Keratinocyte (primary cell): ENCODE results near the gene OTUD4. TPM values are rescaled to one million over a fixed set of nuclear protein-coding genes. Genes with fewer than 3 reads are reported as not detected.

ENCODE experiments used
- DNase-seq: peaks from one replicate; pipeline ENCODE4 v3.0.0-alpha.2; 2011; ENCODE audit warnings: low read depth, missing footprints, low spot score
- FAIRE-seq: peaks from 2 replicates; lab custom pipeline; 2011; peaks lifted over from hg19 to GRCh38; lab: Jason Lieb, UNC
- H2AFZ ChIP-seq: 2 replicates; pipeline ENCODE4 v1.6.0; 2012; ENCODE audit warnings: low read length, control low read depth, inconsistent platforms; ENCODE audit not compliant: control insufficient read depth
- H3K27ac ChIP-seq: 2 replicates; pipeline ENCODE4 v1.5.1; 2011; ENCODE audit warnings: low read length; ENCODE audit not compliant: control insufficient read depth, insufficient read depth
- H3K27me3 ChIP-seq: 3 replicates; pipeline ENCODE4 v1.6.0; 2011; ENCODE audit warnings: low read length; ENCODE audit not compliant: control insufficient read depth, insufficient read depth; ENCODE audit errors: extremely low read depth
- H3K36me3 ChIP-seq, 2 experiments: 2 replicates in 1 of 2; 3 replicates in 1 of 2; pipeline ENCODE4 v1.5.1; 2011; ENCODE audit warnings: low read length in 2 of 2, mild to moderate bottlenecking in 1 of 2; ENCODE audit not compliant: control insufficient read depth in 2 of 2, insufficient read depth in 2 of 2; ENCODE audit errors: extremely low read depth in 1 of 2
- H3K4me1 ChIP-seq: 3 replicates; pipeline ENCODE4 v1.5.1; 2011; ENCODE audit warnings: low read length; ENCODE audit not compliant: control insufficient read depth, insufficient read depth; ENCODE audit errors: extremely low read depth
- H3K4me2 ChIP-seq: 3 replicates; pipeline ENCODE4 v1.6.0; 2011; ENCODE audit warnings: low read depth, low read length; ENCODE audit not compliant: control insufficient read depth, insufficient read depth; ENCODE audit errors: extremely low read depth
- H3K4me3 ChIP-seq, 3 experiments: fragments of 200-600 bp in 1 of 3; sonication (generic) in 1 of 3; 2 replicates in 2 of 3; 3 replicates in 1 of 3; pipeline ENCODE4 v1.5.1; 2011 to 2016; ENCODE audit warnings: low read length in 3 of 3, mild to moderate bottlenecking in 3 of 3, control low read depth in 2 of 3, inconsistent platforms in 1 of 3, low read depth in 1 of 3, mixed read lengths in 1 of 3, mixed run types in 1 of 3, moderate library complexity in 1 of 3; ENCODE audit not compliant: control insufficient read depth in 2 of 3, insufficient read depth in 2 of 3; ENCODE audit errors: extremely low read depth in 1 of 3
- H3K79me2 ChIP-seq: 2 replicates; pipeline ENCODE4 v1.6.0; 2012; ENCODE audit warnings: low read length; ENCODE audit not compliant: control insufficient read depth, insufficient read depth
- H3K9ac ChIP-seq: 3 replicates; pipeline ENCODE4 v1.6.0; 2011; ENCODE audit warnings: low read length; ENCODE audit not compliant: control insufficient read depth, insufficient read depth; ENCODE audit errors: extremely low read depth
- H3K9me1 ChIP-seq: 3 replicates; pipeline ENCODE4 v1.6.0; 2011; ENCODE audit warnings: low read length; ENCODE audit not compliant: control insufficient read depth, insufficient read depth; ENCODE audit errors: extremely low read depth
- H3K9me3 ChIP-seq: 2 replicates; pipeline ENCODE4 v1.5.1; 2012; ENCODE audit warnings: low read depth, low read length; ENCODE audit not compliant: control insufficient read depth
- H4K20me1 ChIP-seq: 3 replicates; pipeline ENCODE4 v1.6.0; 2011; ENCODE audit warnings: low read length; ENCODE audit not compliant: control insufficient read depth, insufficient read depth; ENCODE audit errors: extremely low read depth
- EZH2 ChIP-seq: IDR thresholded peaks from one replicate; pipeline ENCODE4 v1.6.1; 2012; ENCODE audit warnings: inconsistent platforms, mild to moderate bottlenecking, low read length, moderate library complexity
- dilution Hi-C: fragments of 300-500 bp; cut with MboI; formaldehyde crosslinking; loops from one replicate; pipeline ENCODE4 v1.7.0; 2020; ENCODE audit warnings: low sequenced_read_pairs; ENCODE audit not compliant: extremely low pct_ligation_motif_present
- polyA plus RNA-seq, 5 experiments: library from polyadenylated mRNA; depleted of rRNA in 3 of 5; stranded (reverse) in 3 of 5; stranded (forward) in 1 of 5; unstranded in 1 of 5; fragments of >200 nt; gene quantifications; 1 replicate in 1 of 5; 2 replicates in 3 of 5; 3 replicates in 1 of 5; pipeline versions ENCODE4 v1.2.1 to v1.2.3, GENCODE V29; 2011 to 2012; ENCODE audit warnings: missing spikeins in 2 of 5, low read depth in 1 of 5, low replicate concordance in 1 of 5
- TF ChIP-seq, protein P1 (sequence below), 3 experiments: IDR thresholded peaks in 1 of 3; conservative IDR thresholded peaks in 1 of 3; optimal IDR thresholded peaks in 1 of 3; 2 replicates in 2 of 3; 3 replicates in 1 of 3; pipeline versions ENCODE3 to v1.5.1; 2011; ENCODE audit warnings: low read length in 3 of 3, mild to moderate bottlenecking in 3 of 3, moderate library complexity in 2 of 3, control low read depth in 1 of 3, inconsistent platforms in 1 of 3; ENCODE audit not compliant: insufficient read depth in 2 of 3; ENCODE audit errors: extremely low read depth in 1 of 3

The OTUD4 gene
- polyA plus RNA-seq, 1 donor (not counting 4 experiments of a cell fraction or from before 2014, with no cell fraction given) = 30.2 TPM

DNA sequence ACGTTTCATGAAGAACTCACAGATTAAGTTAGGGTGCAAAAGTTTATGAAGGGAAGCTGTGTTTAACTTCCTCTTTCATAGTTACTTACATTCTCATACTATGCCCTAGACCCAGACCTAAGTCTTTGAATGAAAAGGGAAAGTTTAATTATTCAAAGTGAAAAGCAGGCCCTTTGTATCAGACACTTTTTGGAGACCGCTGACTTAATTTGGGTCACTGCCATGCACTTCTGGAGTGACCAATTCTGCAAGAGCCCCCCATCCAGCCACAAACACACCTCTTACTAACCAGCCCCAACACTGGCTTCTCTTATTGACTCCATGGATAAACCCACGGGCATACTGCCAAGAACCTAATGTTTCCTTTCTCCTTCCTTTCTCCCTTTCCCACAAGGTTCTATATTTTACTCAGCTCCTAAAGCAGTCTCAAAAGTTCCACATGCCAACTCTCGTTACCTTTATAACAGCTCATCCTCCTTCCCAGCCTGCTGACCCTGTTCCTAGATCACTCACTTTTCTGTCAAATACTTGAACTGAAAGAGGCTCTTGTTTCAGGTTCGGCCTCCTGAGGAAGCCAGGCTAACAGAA, 47.8 kb downstream of the OTUD4 start:
- H2AFZ ChIP-seq = no peak overlapping the region
- no peak for FAIRE-seq
- dilution Hi-C loops = no loop called here
- no peak overlapping the region for H3K4me3 ChIP-seq
- H3K27me3 ChIP-seq = no peaks in the 10 kb centered on the region
- H3K9me3 ChIP-seq = no peaks in the 10 kb centered on the region
- H3K9me1 ChIP-seq = no peaks in the 10 kb centered on the region
- DNase-seq = no peak
- H3K4me2 ChIP-seq = no peak overlapping the region
- no peak overlapping the region for H3K9ac ChIP-seq
- peaks cover 2 to 10% of the 10 kb centered on the region in 2 experiments for H3K36me3 ChIP-seq
- no peaks in the 10 kb centered on the region for H3K79me2 ChIP-seq
- TF ChIP-seq, protein P1, sequence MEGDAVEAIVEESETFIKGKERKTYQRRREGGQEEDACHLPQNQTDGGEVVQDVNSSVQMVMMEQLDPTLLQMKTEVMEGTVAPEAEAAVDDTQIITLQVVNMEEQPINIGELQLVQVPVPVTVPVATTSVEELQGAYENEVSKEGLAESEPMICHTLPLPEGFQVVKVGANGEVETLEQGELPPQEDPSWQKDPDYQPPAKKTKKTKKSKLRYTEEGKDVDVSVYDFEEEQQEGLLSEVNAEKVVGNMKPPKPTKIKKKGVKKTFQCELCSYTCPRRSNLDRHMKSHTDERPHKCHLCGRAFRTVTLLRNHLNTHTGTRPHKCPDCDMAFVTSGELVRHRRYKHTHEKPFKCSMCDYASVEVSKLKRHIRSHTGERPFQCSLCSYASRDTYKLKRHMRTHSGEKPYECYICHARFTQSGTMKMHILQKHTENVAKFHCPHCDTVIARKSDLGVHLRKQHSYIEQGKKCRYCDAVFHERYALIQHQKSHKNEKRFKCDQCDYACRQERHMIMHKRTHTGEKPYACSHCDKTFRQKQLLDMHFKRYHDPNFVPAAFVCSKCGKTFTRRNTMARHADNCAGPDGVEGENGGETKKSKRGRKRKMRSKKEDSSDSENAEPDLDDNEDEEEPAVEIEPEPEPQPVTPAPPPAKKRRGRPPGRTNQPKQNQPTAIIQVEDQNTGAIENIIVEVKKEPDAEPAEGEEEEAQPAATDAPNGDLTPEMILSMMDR (optimal IDR thresholded peaks at IDR 0.05 in 1 of 3, IDR thresholded peaks at IDR 0.05 in 1 of 3, conservative IDR thresholded peaks at IDR 0.05 in 1 of 3; ENCODE audit: extremely low read depth in 1 of 3, insufficient read depth in 2 of 3, low read length in 3 of 3) = no peak
- no peak for TF ChIP-seq EZH2
- no peaks in the 10 kb centered on the region for H4K20me1 ChIP-seq
- no peaks in the 10 kb centered on the region for H3K4me1 ChIP-seq
- H3K27ac ChIP-seq = no peak overlapping the region

DNA sequence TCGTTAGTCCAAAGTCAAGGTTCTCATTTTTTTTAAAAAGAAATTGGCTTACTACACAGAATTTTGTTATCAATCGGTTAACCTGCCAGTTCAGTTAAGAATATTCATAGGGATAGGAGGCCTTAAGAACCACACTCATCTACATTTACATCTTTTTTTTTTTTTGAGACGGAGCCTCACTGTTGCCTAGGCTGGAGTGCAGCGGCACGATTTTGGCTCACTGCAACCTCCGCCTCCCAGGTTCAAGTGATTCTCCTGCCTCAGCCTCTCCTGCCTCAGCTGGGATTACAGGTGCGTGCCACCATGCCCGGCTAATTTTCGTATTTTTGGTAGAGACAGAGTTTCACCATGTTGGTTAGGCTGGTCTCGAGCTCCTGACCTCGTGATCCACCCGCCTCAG, 48.5 kb downstream of the OTUD4 start:
- TF ChIP-seq, protein P1 (optimal IDR thresholded peaks at IDR 0.05 in 1 of 3, IDR thresholded peaks at IDR 0.05 in 1 of 3, conservative IDR thresholded peaks at IDR 0.05 in 1 of 3; ENCODE audit: extremely low read depth in 1 of 3, insufficient read depth in 2 of 3, low read length in 3 of 3) = no peak
- no peak for TF ChIP-seq EZH2
- no peak overlapping the region for H2AFZ ChIP-seq
- H3K9ac ChIP-seq = no peak overlapping the region
- no peaks in the 10 kb centered on the region for H3K9me3 ChIP-seq
- H4K20me1 ChIP-seq = no peaks in the 10 kb centered on the region
- DNase-seq (no peak), FAIRE-seq (no peak)
- H3K4me1 ChIP-seq = no peaks in the 10 kb centered on the region
- dilution Hi-C loops = no loop called here
- no peak overlapping the region for H3K27ac ChIP-seq
- no peak overlapping the region for H3K4me2 ChIP-seq
- H3K36me3 ChIP-seq = peaks cover 2 to 12% of the 10 kb centered on the region in 2 experiments
- no peak overlapping the region for H3K4me3 ChIP-seq
- no peaks in the 10 kb centered on the region for H3K9me1 ChIP-seq
- no peaks in the 10 kb centered on the region for H3K27me3 ChIP-seq
- no peaks in the 10 kb centered on the region for H3K79me2 ChIP-seq
